Stimulated activated CD4-positive, alpha-beta T cell treated with anti-CD3 and anti-CD28 coated beads, Interleukin-15, amount 100 ng/mL, for 1 hour (primary cell): Measurements from ENCODE around the gene RANBP3.

Experiments
- DNase-seq, 2 donors: peaks; one replicate each; pipeline ENCODE4 v3.0.0-alpha.2; 2020; ENCODE audit warnings: low read depth in 1 of 2, low spot score in 1 of 2

The RANBP3 gene

GRCh38 chr19:5907241-5907640 is 70.7 kb downstream of the RANBP3 start:
- DNase-seq = no peak

GRCh38 chr19:5905114-5905778 is 72.7 kb downstream of the RANBP3 start:
- DNase-seq = no peak

GRCh38 chr19:5904352-5905113 is 73.4 kb downstream of the RANBP3 start, which contains the start of gene VMAC:
TSS of gene VMAC (plus strand) at chr19:5904872. CDS start at chr19:5904891, 19 bp downstream.
- peak; percentile 99 to 100 for DNase-seq

- DNase-seq = peak; percentile 95 to 97
Measured at GRCh38 chr19:5903624-5904351, 74.2 kb downstream of the RANBP3 start, which contains the start of gene NDUFA11. TSS of gene NDUFA11 (minus strand) at chr19:5903790. CDS start at chr19:5903708, 82 bp downstream.

- no peak for DNase-seq
Measured at GRCh38 chr19:5903056-5903623, 74.8 kb downstream of the RANBP3 start.

GRCh38 chr19:5900976-5901375 is 77.0 kb downstream of the RANBP3 start:
- DNase-seq = no peak

GRCh38 chr19:5899728-5900526 is 78.0 kb downstream of the RANBP3 start:
- no peak for DNase-seq

GRCh38 chr19:5897189-5897969 is 80.6 kb downstream of the RANBP3 start:
- no peak for DNase-seq

GRCh38 chr19:5896365-5897076 is 81.4 kb downstream of the RANBP3 start:
- DNase-seq = no peak

- DNase-seq = no peak
Measured at GRCh38 chr19:5895890-5896289, 82.0 kb downstream of the RANBP3 start.

GRCh38 chr19:5895409-5895808 is 82.5 kb downstream of the RANBP3 start:
- DNase-seq = no peak

- DNase-seq = no peak
Measured at GRCh38 chr19:5894704-5895349, 83.1 kb downstream of the RANBP3 start.

- no peak for DNase-seq
Measured at GRCh38 chr19:5893907-5894703, 83.8 kb downstream of the RANBP3 start.

GRCh38 chr19:5893296-5893903 is 84.5 kb downstream of the RANBP3 start:
- no peak for DNase-seq

- no peak for DNase-seq
Measured at GRCh38 chr19:5892772-5893275, 85.1 kb downstream of the RANBP3 start.

GRCh38 chr19:5891938-5892771 is 85.8 kb downstream of the RANBP3 start:
- DNase-seq = no peak
